NCI-H2171 (cell line): ENCODE measurements around the gene CBFB.
"Not testable (repeated sequence)": the region's sequence is repeated elsewhere in the genome, so short reads cannot be mapped to it uniquely, and the experiment has no call there.

ENCODE experiments used
- DNase-seq: peaks from one replicate; lab custom pipeline; 2025; lab: John Stamatoyannopoulos, UW

CBFB gene

GRCh38 chr16:67041520-67041919, 12.6 kb downstream of the CBFB start:
- DNase-seq = not testable (repeated sequence)

GRCh38 chr16:67043420-67043819, 14.5 kb downstream of the CBFB start:
- DNase-seq = no peak

- no peak for DNase-seq
Measured at GRCh38 chr16:67050796-67051195, 21.8 kb downstream of the CBFB start.

GRCh38 chr16:67052399-67052798, 23.4 kb downstream of the CBFB start:
- no peak for DNase-seq

GRCh38 chr16:67053767-67054334, 24.9 kb downstream of the CBFB start:
- no peak for DNase-seq

GRCh38 chr16:67054901-67055300, 26.0 kb downstream of the CBFB start:
- DNase-seq = no peak

- DNase-seq = no peak
Measured at GRCh38 chr16:67055712-67056487, 27.0 kb downstream of the CBFB start.

- no peak for DNase-seq
Measured at GRCh38 chr16:67063008-67063407, 34.1 kb downstream of the CBFB start.

GRCh38 chr16:67068212-67068753, 39.3 kb downstream of the CBFB start:
- DNase-seq = no peak

- DNase-seq = no peak
Measured at GRCh38 chr16:67071476-67072048, 42.6 kb downstream of the CBFB start.

GRCh38 chr16:67075331-67075730, 46.4 kb downstream of the CBFB start:
- DNase-seq = no peak

- DNase-seq = no peak
Measured at GRCh38 chr16:67077871-67078270, 48.9 kb downstream of the CBFB start.

- DNase-seq = no peak
Measured at GRCh38 chr16:67082100-67082499, 53.2 kb downstream of the CBFB start.

GRCh38 chr16:67082891-67083290, 53.9 kb downstream of the CBFB start:
- no peak for DNase-seq

- no peak for DNase-seq
Measured at GRCh38 chr16:67084345-67085028, 55.5 kb downstream of the CBFB start.

- no peak for DNase-seq
Measured at GRCh38 chr16:67086822-67087221, 57.9 kb downstream of the CBFB start.

- no peak for DNase-seq
Measured at GRCh38 chr16:67087291-67087690, 58.3 kb downstream of the CBFB start.

- DNase-seq = no peak
Measured at GRCh38 chr16:67087803-67088202, 58.9 kb downstream of the CBFB start.

GRCh38 chr16:67088551-67088950, 59.6 kb downstream of the CBFB start:
- DNase-seq = no peak

GRCh38 chr16:67089101-67089500, 60.2 kb downstream of the CBFB start:
- DNase-seq = no peak

- DNase-seq = no peak
Measured at GRCh38 chr16:67091906-67092566, 63.1 kb downstream of the CBFB start.

- DNase-seq = no peak
Measured at GRCh38 chr16:67093098-67093726, 64.3 kb downstream of the CBFB start.
